ENCODE data around the gene ZFYVE9.

GRCh38 chr1:52180176-52180575, 38.3 kb downstream of the ZFYVE9 start:
- TF ChIP-seq CTCF (conservative IDR thresholded peaks at IDR 0.05; ENCODE audit: low read length): no peak
- TF ChIP-seq EZH2phosphoT487 (IDR thresholded peaks at IDR 0.05; ENCODE audit: borderline replicate concordance): no peak

Measured in Loucy (cell line).